ENCODE results near the gene TYROBP. TPM values are rescaled to one million over a fixed set of nuclear protein-coding genes. Genes with fewer than 3 reads are reported as not detected.

The TYROBP gene
- total and polyA plus RNA-seq, 2 donors (not counting 1 experiment from before 2014, with no cell fraction given): not detected

DNA sequence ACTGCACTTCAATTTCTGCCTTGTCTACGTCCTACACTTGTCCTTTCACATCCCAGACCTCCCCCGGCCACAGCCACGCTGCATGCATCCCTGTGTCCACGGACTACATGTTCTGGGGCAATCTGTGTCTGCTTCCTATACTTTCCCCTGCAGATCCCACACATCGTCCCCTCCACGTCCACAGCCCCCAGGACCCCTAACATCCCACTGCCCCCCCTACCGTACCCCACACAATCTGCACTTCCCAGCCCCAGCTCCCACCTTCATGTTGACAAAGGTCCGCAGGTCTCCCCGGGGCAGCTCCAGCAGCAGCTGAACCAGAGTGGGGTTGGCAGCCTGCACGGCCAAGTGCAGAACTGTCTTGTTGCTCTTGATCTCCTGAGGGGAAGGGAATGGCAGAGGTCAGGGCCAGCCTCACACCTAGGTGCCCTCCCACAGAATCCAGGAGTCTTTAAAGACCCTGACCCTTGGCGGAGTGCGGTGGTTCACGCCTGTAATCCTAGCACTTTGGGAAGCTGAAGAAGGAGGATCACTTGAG lies 17.9 kb downstream of the TYROBP start:
- Histone ChIP-seq H3K79me2 (ENCODE audit: control insufficient read depth, insufficient read depth, low read length) (no peaks in the 10 kb centered on the region), H4K20me1 (ENCODE audit: control insufficient read depth, extremely low read depth, insufficient read depth, low read length) (no peaks in the 10 kb centered on the region), H3K9ac (ENCODE audit: insufficient read depth, low read length) (no peak overlapping the region), H3K9me3 (ENCODE audit: control insufficient read depth, insufficient read depth, low read depth, low read length) (no peaks in the 10 kb centered on the region), H3K4me1 (ENCODE audit: control insufficient read depth, extremely low read depth, insufficient read depth, low read length) (no peaks in the 10 kb centered on the region), H3K27me3 (ENCODE audit: control insufficient read depth, insufficient read depth, low read length) (no peaks in the 10 kb centered on the region), H3K4me2 (ENCODE audit: extremely low read depth, insufficient read depth, low read length) (no peak overlapping the region), H3K36me3 (ENCODE audit: control insufficient read depth, insufficient read depth, low read length) (peaks cover 11% of the 10 kb centered on the region), H2AFZ (ENCODE audit: low read length) (no peak overlapping the region), H3K27ac (ENCODE audit: insufficient read depth, low read length) (no peak overlapping the region), H3K4me3 (replicated peaks in 1 of 4; ENCODE audit: control extremely low read depth in 1 of 4, insufficient read depth in 1 of 4, low read depth in 3 of 4, low read length in 4 of 4) (no peak overlapping the region)
- no peak for TF ChIP-seq EZH2 (IDR thresholded peaks at IDR 0.05; ENCODE audit: low read length, missing control alignments)
- TF ChIP-seq, protein P1, sequence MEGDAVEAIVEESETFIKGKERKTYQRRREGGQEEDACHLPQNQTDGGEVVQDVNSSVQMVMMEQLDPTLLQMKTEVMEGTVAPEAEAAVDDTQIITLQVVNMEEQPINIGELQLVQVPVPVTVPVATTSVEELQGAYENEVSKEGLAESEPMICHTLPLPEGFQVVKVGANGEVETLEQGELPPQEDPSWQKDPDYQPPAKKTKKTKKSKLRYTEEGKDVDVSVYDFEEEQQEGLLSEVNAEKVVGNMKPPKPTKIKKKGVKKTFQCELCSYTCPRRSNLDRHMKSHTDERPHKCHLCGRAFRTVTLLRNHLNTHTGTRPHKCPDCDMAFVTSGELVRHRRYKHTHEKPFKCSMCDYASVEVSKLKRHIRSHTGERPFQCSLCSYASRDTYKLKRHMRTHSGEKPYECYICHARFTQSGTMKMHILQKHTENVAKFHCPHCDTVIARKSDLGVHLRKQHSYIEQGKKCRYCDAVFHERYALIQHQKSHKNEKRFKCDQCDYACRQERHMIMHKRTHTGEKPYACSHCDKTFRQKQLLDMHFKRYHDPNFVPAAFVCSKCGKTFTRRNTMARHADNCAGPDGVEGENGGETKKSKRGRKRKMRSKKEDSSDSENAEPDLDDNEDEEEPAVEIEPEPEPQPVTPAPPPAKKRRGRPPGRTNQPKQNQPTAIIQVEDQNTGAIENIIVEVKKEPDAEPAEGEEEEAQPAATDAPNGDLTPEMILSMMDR (conservative IDR thresholded peaks at IDR 0.05 in 1 of 2, IDR thresholded peaks at IDR 0.05 in 1 of 2; ENCODE audit: low read depth in 1 of 2, low read length in 2 of 2): no peak
- DNase-seq (ENCODE audit: low read depth in 2 of 2): no peak

DNA sequence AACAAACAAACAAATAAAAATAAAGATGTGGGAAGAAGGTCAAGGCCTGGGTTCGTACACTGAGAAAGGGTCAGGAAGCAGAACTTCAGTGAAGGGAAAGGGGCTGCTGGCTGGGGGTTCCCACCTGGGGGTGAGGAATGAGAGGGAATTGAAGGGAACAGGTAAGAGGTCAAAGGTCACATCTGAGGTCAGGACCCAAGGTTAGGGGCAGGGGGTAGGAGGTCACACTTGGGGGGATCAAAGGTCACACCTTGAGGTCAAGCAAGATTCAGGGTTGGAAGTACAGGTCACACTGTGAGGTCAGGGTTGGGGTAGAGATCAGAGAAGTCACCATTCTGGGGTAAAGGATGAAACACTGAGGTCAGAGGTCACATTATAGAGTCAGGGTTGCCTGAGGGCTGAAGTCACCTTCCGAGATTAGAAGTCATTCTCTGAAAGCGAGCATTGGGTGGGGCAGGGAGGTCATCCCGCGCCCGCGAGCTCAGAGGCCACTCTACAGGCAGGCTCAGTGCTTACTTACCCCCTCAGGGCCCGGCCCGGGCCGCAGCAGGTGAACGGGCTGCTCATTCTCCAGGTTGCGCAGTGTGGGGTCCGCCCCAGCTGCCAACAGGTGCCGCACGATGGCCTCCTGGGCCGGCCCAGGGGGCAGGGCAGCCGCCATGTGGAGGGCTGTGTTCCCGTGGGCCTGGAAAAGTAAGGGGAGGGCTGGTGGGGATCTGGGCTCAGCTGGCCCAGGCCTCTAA lies 18.6 kb downstream of the TYROBP start:
- no peak for TF ChIP-seq EZH2 (IDR thresholded peaks at IDR 0.05; ENCODE audit: low read length, missing control alignments)
- TF ChIP-seq, protein P1 (conservative IDR thresholded peaks at IDR 0.05 in 1 of 2, IDR thresholded peaks at IDR 0.05 in 1 of 2; ENCODE audit: low read depth in 1 of 2, low read length in 2 of 2): no peak

DNA sequence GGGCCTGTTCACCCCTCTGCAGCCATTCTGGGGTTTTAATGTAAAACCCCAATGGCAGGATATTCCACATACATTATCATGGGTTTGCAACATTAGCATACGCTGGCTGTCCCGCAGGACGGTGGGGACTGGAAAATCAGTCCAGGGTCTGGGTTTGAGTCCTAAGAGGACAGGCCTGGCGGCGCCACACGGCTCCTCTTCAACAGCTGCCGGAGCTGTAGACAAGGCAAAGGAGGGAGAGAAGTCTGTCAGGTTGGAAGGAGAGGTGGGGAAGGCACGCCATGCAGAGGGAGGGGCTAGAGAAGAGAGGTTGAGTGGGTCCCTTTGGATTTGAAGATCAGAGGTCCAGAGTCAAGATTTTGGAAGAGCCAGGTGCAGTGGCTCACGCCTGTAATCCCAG lies 19.7 kb downstream of the TYROBP start:
- H3K36me3 ChIP-seq (ENCODE audit: control insufficient read depth, insufficient read depth, low read length): peaks cover 8% of the 10 kb centered on the region
- no peaks in the 10 kb centered on the region for H3K4me1 ChIP-seq (ENCODE audit: control insufficient read depth, extremely low read depth, insufficient read depth, low read length)
- no peak for DNase-seq (ENCODE audit: low read depth in 2 of 2)
- no peaks in the 10 kb centered on the region for H4K20me1 ChIP-seq (ENCODE audit: control insufficient read depth, extremely low read depth, insufficient read depth, low read length)
- no peaks in the 10 kb centered on the region for H3K79me2 ChIP-seq (ENCODE audit: control insufficient read depth, insufficient read depth, low read length)
- H2AFZ ChIP-seq (ENCODE audit: low read length): no peak overlapping the region
- no peaks in the 10 kb centered on the region for H3K9me3 ChIP-seq (ENCODE audit: control insufficient read depth, insufficient read depth, low read depth, low read length)
- no peak overlapping the region for H3K4me2 ChIP-seq (ENCODE audit: extremely low read depth, insufficient read depth, low read length)
- H3K27ac ChIP-seq (ENCODE audit: insufficient read depth, low read length): no peak overlapping the region
- H3K27me3 ChIP-seq (ENCODE audit: control insufficient read depth, insufficient read depth, low read length): no peaks in the 10 kb centered on the region
- H3K9ac ChIP-seq (ENCODE audit: insufficient read depth, low read length): no peak overlapping the region
- no peak overlapping the region for H3K4me3 ChIP-seq (replicated peaks in 1 of 4; ENCODE audit: control extremely low read depth in 1 of 4, insufficient read depth in 1 of 4, low read depth in 3 of 4, low read length in 4 of 4)
- TF ChIP-seq, protein P1 (conservative IDR thresholded peaks at IDR 0.05 in 1 of 2, IDR thresholded peaks at IDR 0.05 in 1 of 2; ENCODE audit: low read depth in 1 of 2, low read length in 2 of 2): no peak
- TF ChIP-seq EZH2 (IDR thresholded peaks at IDR 0.05; ENCODE audit: low read length, missing control alignments): no peak

More for the DNA sequence above, 18.6 kb downstream of the TYROBP start:
- no peaks in the 10 kb centered on the region for H4K20me1 ChIP-seq (ENCODE audit: control insufficient read depth, extremely low read depth, insufficient read depth, low read length)
- no peak overlapping the region for H3K4me2 ChIP-seq (ENCODE audit: extremely low read depth, insufficient read depth, low read length)
- no peak overlapping the region for H2AFZ ChIP-seq (ENCODE audit: low read length)
- no peak overlapping the region for H3K4me3 ChIP-seq (replicated peaks in 1 of 4; ENCODE audit: control extremely low read depth in 1 of 4, insufficient read depth in 1 of 4, low read depth in 3 of 4, low read length in 4 of 4)
- no peak overlapping the region for H3K27ac ChIP-seq (ENCODE audit: insufficient read depth, low read length)
- H3K79me2 ChIP-seq (ENCODE audit: control insufficient read depth, insufficient read depth, low read length): no peaks in the 10 kb centered on the region
- H3K4me1 ChIP-seq (ENCODE audit: control insufficient read depth, extremely low read depth, insufficient read depth, low read length): no peaks in the 10 kb centered on the region
- no peak overlapping the region for H3K9ac ChIP-seq (ENCODE audit: insufficient read depth, low read length)
- H3K9me3 ChIP-seq (ENCODE audit: control insufficient read depth, insufficient read depth, low read depth, low read length): no peaks in the 10 kb centered on the region
- DNase-seq (ENCODE audit: low read depth in 2 of 2): no peak
- peaks cover 11% of the 10 kb centered on the region for H3K36me3 ChIP-seq (ENCODE audit: control insufficient read depth, insufficient read depth, low read length)
- H3K27me3 ChIP-seq (ENCODE audit: control insufficient read depth, insufficient read depth, low read length): no peaks in the 10 kb centered on the region
